LNCaP clone FGC (cell line): Measurements from ENCODE around the gene CASP9.

Source experiments
- DNase-seq: peaks from one replicate; pipeline ENCODE4 v3.0.0-alpha.2; 2011; ENCODE audit warnings: low read depth
- H3K4me3 ChIP-seq: 2 replicates; pipeline ENCODE4 v1.5.1; 2011; ENCODE audit warnings: mild to moderate bottlenecking, low read depth, low read length, control low read depth
- TF ChIP-seq, protein P1 (sequence below): IDR thresholded peaks from 2 replicates; pipeline ENCODE4 v1.5.1; 2012; ENCODE audit warnings: mild to moderate bottlenecking; ENCODE audit not compliant: control insufficient read depth, insufficient read depth; ENCODE audit errors: extremely low read depth

Gene CASP9

DNA sequence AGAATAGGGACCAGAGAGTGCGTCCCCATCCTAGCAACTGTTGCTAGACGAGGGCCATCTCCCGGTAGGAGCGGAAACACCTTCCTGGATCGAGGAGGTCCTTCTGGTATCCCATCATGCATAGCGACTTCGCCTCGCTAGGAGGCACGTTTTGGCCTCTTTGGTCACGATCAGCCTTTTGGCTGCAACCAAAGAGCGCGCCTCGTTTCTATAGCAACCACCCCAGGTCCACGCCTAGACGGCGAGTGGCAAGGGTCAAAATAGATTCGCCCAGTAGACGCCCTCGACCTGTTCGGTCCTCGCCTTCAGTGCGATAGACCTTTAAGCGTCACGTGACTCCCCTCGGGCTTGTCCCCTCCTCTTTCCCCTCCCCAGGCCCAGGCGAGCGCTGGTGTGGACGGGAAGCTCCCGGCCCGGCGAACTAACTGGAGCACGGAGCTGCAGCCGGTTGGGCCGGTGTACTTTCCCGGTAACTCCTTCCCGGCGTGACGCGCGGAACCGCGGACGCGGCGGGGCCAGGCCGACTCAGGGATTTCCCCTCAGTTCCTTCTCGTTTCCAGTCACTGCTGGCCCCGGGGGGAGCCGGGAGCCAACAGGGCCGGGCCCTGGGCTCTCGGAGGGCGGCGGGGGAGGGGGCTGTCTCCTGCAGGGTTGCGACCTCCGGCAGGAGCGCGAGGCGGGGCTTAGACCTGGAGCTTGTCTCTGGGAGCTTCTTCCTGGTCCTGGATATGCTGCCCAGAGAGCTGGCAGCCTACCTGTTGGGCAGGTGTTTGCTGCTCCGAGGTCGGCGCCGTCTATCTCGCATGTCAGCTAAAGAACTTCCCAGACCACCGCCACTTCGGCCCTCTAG is 2.7 kb upstream of the CASP9 start, which contains the start of gene DNAJC16:
Gene DNAJC16, plus strand, starts transcription at position 359 of the 850 bp plus-strand sequence. CDS start 2,258 bp downstream, outside the sequence.
- TF ChIP-seq, protein P1, sequence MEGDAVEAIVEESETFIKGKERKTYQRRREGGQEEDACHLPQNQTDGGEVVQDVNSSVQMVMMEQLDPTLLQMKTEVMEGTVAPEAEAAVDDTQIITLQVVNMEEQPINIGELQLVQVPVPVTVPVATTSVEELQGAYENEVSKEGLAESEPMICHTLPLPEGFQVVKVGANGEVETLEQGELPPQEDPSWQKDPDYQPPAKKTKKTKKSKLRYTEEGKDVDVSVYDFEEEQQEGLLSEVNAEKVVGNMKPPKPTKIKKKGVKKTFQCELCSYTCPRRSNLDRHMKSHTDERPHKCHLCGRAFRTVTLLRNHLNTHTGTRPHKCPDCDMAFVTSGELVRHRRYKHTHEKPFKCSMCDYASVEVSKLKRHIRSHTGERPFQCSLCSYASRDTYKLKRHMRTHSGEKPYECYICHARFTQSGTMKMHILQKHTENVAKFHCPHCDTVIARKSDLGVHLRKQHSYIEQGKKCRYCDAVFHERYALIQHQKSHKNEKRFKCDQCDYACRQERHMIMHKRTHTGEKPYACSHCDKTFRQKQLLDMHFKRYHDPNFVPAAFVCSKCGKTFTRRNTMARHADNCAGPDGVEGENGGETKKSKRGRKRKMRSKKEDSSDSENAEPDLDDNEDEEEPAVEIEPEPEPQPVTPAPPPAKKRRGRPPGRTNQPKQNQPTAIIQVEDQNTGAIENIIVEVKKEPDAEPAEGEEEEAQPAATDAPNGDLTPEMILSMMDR, result 0 out of 2 replicates have a peak, but pooled peaks have one; percentile 26
- H3K4me3 ChIP-seq, result peak within 1 kb of the TSS; percentile 72
- DNase-seq, result peak; percentile 98

DNA sequence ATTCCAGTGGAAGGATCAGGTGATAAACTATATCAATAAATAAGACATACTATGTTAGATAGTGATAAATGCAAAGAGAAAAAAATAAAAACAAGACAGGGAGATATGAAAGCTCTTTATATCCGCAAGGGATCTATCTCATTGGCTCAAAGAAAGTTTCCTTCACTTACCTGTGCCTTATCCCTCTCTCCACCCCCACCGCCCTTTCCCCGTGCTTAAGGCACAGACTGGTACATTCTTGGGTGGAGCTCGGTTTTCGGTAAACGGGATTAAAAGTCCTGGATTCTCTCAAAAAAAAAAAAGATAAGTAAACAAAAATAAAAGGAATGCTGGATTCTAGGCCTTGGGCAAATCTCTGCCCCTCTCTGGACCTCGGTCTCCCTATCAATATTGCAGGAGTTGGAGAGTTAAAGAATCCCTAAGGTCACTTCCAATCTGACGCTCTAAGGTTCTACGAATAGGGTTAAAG is 2.0 kb upstream of the CASP9 start:
- no peak for DNase-seq
- H3K4me3 ChIP-seq, result peak overlapping the region; percentile 72
- TF ChIP-seq, protein P1, result no peak

DNA sequence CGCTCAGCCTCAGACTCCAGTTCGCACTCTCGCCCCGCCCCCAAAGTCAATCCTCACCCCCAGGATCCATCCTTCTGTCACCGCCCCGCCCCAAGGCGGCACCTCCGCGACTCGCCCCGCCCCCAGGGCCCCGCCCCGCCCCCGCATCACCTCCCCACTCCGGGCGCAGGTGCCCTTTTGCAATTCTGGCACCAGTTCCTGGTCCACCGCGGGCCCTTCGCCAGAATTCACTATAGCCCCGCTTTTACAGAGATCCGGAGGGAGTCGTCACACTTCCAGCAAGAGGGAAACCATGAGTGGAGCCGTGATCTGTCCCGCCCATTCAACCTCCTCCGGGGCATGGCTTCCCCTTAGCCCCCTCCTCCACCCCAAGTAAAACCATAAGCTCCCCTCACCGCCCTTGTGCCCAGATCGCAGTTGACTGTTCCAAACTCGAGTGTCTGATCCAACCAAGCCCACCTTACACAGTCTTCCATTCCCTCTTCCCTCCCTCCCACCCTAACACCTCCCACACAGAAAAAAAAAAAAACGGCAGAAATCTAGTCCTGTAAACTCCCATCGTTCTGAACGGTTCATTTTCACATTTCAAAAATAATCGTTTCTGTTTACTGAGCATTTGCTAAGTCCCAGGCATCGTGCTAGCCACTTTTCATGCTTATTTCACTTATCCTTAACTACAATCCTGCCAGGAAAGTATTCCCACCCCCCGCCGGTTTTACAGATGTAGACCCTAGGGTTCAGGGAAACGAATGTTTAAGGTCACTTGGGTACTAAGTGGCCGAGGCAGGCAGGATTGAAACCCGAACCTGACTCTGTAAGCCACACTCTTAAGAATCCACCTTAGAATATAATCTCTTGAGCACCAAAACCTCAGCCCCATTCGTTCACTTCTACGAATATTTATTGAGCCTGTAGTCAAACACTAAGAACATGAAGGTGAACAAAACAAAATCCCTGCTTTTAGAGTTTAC is 1.3 kb upstream of the CASP9 start:
- DNase-seq, result peak; percentile 79
- H3K4me3 ChIP-seq, result peak overlapping the region; percentile 72
- TF ChIP-seq, protein P1, result no peak

DNA sequence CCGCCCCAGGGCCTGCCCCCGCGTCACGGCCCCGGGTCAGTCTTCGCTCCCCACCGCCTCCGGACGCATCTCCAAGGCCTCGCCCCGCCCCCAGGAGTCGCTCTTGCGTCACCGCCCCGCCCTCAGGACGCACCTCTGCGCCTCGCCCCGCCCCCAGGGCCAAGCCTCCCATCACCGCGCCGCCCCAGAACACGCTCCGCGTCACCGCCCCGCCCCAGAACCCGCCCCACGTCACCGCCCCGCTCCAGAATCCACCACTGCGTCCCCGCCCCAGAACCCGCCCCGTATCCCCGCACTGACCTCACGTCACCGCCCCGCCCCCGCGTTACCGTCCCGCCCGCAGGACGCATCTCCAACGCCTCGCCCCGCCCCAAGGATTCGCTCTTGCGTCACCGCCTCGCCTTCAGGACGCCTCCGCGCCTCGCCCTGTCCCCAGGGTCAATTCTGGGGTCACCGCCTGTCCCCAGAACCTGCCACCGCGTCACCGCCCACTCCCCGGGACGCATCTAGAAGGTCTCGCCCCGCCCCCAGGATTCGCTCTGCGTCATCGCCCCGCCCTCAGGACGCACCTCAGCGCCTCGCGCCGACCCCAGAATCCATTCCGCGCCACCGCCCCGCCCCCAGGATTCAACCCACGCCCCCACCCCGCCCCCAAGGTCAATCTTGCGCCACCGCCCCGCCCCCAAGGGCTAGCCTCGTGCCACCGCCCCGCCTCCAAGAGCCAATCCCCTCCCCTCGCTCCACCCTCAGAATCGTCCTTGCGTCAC is 451 bp upstream of the CASP9 start:
- TF ChIP-seq, protein P1, result no peak
- H3K4me3 ChIP-seq, result peak overlapping the region; percentile 41
- DNase-seq, result peak; percentile 78

DNA sequence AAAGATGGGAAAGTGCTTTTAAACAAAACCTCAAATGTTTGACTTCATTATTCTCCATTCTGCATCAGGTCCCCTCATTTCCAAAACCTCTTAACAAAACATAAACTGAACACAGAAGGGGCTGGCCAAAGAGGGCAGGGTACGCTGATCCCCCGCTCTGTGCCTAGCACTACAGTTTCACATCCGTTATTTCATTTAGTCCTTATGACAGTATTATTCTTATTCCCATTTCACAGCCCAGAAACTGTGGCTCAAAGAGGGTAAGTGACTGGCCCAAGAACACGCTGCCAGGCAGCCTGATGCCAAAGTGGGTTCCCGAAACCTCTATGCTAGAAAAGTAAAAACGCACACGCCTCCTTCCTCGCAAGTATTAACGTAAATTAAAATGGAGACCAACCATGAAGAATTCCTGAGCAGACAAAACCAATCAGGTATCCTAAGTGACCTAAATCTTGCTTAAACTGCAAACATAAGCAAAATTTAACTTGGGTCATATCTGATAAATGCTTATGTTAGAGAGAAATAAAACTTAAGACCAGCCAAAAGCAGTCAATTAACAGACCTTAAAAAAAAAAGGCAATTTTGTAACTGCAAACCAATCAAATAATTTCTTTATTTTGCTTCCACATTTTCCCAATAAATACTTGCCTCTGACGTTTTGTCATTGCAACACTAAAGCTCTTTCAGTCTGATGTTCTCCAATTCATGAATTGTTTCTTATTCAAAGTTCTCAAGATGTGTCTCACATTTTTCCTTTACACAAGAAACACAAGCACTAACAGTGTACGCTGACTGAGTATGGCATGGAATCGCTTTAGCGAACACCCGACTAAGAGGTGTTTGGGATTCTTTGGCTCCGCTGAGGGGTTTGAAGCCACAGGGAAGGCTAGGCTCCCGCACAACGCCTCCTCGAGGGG is 653 bp downstream of the CASP9 start:
- H3K4me3 ChIP-seq, result peak overlapping the region; percentile 69
- TF ChIP-seq, protein P1, result no peak
- no peak for DNase-seq
